PC-3 (cell line): Measurements from ENCODE around the gene ARHGAP19.

Source experiments
- CTCF ChIP-seq: fragments of 300-600 bp; sonication (generic); conservative IDR thresholded peaks from 2 replicates; pipeline ENCODE4 v1.5.1; 2017; ENCODE audit warnings: antibody characterized with exemption, low read depth, mild to moderate bottlenecking, low read length
- EZH2 ChIP-seq: fragments of 300-600 bp; sonication (generic); IDR thresholded peaks from one replicate; pipeline ENCODE4 v1.6.1; 2017; ENCODE audit warnings: antibody characterized with exemption, mild to moderate bottlenecking, low read length; ENCODE audit not compliant: unreplicated experiment
- EZH2phosphoT487 ChIP-seq: fragments of 300-600 bp; sonication (generic); IDR thresholded peaks from 2 replicates; pipeline ENCODE4 v1.6.1; 2018; ENCODE audit warnings: mild to moderate bottlenecking, antibody characterized with exemption, low read length, borderline replicate concordance

- TF ChIP-seq EZH2 = no peak
- TF ChIP-seq CTCF = no peak
- TF ChIP-seq EZH2phosphoT487 = no peak
These were observed 20.5 kb upstream of the ARHGAP19 start for GRCh38 chr10:97312897-97313296.
